B cell (primary cell): ENCODE measurements around the gene CYP3A4.

Source experiments
- CTCF ChIP-seq: fragments of 200-600 bp; IDR thresholded peaks from one replicate; pipeline ENCODE4 v1.8.0; 2022; ENCODE audit warnings: antibody characterized with exemption, mild to moderate bottlenecking
- EZH2 ChIP-seq: IDR thresholded peaks from 2 replicates; pipeline ENCODE4 v1.6.1; 2012; ENCODE audit warnings: borderline replicate concordance, low read depth, mild to moderate bottlenecking, moderate library complexity, low read length; ENCODE audit not compliant: insufficient read depth, poor library complexity, severe bottlenecking

GRCh38 chr7:99707096-99707495, 76.9 kb downstream of the CYP3A4 start:
- TF ChIP-seq CTCF = no peak
- TF ChIP-seq EZH2 = no peak
